Upper lobe of left lung (tissue), 4 donors: Measurements from ENCODE around the gene TMPRSS9.

Experiments
- EP300 ChIP-seq, 4 donors: sonication (generic); formaldehyde crosslinking; IDR thresholded peaks; one replicate each; pipeline ENCODE4 v1.5.1; 2017; ENCODE audit warnings: antibody characterized with exemption in 4 of 4, control low read depth in 2 of 4
- POLR2A ChIP-seq, 4 donors: fragments of 450-650 bp; IDR thresholded peaks; one replicate each; pipeline ENCODE4 v1.5.1; 2016 to 2017; ENCODE audit warnings: antibody characterized with exemption in 4 of 4, mild to moderate bottlenecking in 2 of 4
- POLR2AphosphoS5 ChIP-seq, 2 donors: sonication (generic); formaldehyde crosslinking; IDR thresholded peaks; one replicate each; pipeline ENCODE4 v1.5.1; 2017; ENCODE audit warnings: antibody characterized with exemption in 2 of 2
- TF ChIP-seq, protein P1 (sequence below), 6 experiments: fragments of 450-650 bp in 4 of 6; fragments of 200-600 bp in 2 of 6; sonication (generic) in 2 of 6; IDR thresholded peaks; one replicate each; pipeline ENCODE4 v1.5.1; 2016 to 2019; ENCODE audit warnings: antibody characterized with exemption in 6 of 6

DNA sequence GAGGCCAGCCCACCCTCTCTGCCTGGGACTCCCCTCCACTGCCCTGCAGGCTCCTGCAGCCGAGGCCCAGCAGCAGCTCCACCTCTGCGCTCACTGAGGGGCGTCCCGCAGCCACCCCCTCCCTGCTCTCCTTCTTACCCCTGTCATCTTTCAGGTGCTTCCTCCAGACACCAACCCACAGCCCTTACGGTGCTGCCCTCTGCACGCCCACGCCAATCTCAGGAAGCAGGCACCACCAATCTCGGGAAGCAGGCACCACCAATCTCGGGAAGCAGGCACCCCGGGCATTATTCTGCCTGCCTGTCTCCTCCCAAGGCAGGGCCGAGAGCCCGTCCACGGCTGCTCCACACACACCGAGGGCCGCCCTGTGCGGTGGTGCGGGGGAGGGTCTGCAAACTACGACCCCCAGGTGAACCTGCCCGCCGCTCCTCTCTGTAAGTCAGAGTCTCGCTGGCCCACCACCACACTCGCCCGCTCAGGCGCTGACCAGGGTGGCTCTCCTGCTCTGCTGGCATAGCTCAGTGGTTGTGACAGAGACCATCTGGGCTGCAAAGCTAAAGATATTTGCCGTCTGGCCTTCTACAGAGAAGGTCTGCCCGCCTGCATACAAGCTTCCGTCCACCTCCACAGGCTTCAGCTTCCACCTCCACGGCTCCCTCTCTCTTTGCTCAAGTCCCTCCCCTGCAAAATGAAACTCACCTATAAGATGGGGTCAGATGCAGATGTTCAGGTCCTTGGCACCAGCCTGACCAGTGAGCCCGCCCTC, 34.6 kb upstream of the TMPRSS9 start:
- TF ChIP-seq, protein P1, sequence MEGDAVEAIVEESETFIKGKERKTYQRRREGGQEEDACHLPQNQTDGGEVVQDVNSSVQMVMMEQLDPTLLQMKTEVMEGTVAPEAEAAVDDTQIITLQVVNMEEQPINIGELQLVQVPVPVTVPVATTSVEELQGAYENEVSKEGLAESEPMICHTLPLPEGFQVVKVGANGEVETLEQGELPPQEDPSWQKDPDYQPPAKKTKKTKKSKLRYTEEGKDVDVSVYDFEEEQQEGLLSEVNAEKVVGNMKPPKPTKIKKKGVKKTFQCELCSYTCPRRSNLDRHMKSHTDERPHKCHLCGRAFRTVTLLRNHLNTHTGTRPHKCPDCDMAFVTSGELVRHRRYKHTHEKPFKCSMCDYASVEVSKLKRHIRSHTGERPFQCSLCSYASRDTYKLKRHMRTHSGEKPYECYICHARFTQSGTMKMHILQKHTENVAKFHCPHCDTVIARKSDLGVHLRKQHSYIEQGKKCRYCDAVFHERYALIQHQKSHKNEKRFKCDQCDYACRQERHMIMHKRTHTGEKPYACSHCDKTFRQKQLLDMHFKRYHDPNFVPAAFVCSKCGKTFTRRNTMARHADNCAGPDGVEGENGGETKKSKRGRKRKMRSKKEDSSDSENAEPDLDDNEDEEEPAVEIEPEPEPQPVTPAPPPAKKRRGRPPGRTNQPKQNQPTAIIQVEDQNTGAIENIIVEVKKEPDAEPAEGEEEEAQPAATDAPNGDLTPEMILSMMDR (IDR thresholded peaks at IDR 0.05): no peak
- no peak for TF ChIP-seq POLR2AphosphoS5 (IDR thresholded peaks at IDR 0.05)
- TF ChIP-seq POLR2A (IDR thresholded peaks at IDR 0.05): no peak
- no peak for TF ChIP-seq EP300 (IDR thresholded peaks at IDR 0.05)
